Lung (tissue), 12 donors: ENCODE data around the gene TENM3. TPM values are rescaled to one million over a fixed set of nuclear protein-coding genes. Genes with fewer than 3 reads are reported as not detected.

ENCODE experiments used
- ATAC-seq: fragments of 200-7000 bp; cut with Tn5 transposase; one replicate; pipeline ENCODE4 v1.9.1; 2020; ENCODE audit warnings: moderate number of reproducible peaks; ENCODE audit not compliant: insufficient read depth, low FRiP score
- DNase-seq, 3 donors: peaks; one replicate each; pipeline ENCODE4 v3.0.0-alpha.2; 2013 to 2017
- H3K27ac ChIP-seq, 2 donors: one replicate each; pipeline ENCODE4 v1.5.1; 2013; ENCODE audit warnings: mild to moderate bottlenecking in 2 of 2, moderate library complexity in 2 of 2, control low read depth in 1 of 2, inconsistent platforms in 1 of 2, low read depth in 1 of 2, low read length in 1 of 2
- H3K27me3 ChIP-seq, 3 donors: one replicate each; pipeline ENCODE4 v1.5.1; 2013; ENCODE audit warnings: low read length in 2 of 3; ENCODE audit not compliant: control insufficient read depth in 3 of 3, insufficient read depth in 3 of 3
- H3K36me3 ChIP-seq, 4 donors: one replicate each; pipeline ENCODE4 v1.5.1; 2013; ENCODE audit warnings: low read length in 4 of 4, mild to moderate bottlenecking in 1 of 4, moderate library complexity in 1 of 4; ENCODE audit not compliant: control insufficient read depth in 4 of 4, insufficient read depth in 4 of 4
- H3K4me1 ChIP-seq, 5 donors: one replicate each; pipeline ENCODE4 v1.5.1; 2013; ENCODE audit warnings: low read length in 5 of 5, mild to moderate bottlenecking in 2 of 5, moderate library complexity in 1 of 5; ENCODE audit not compliant: control insufficient read depth in 5 of 5, insufficient read depth in 5 of 5
- H3K4me3 ChIP-seq: one replicate; pipeline ENCODE4 v1.5.1; 2013; ENCODE audit warnings: mild to moderate bottlenecking, control low read depth, moderate library complexity
- H3K9ac ChIP-seq, 2 donors: one replicate each; pipeline ENCODE4 v1.5.1; 2013; ENCODE audit warnings: low read length in 2 of 2, control low read depth in 1 of 2; ENCODE audit not compliant: insufficient read depth in 1 of 2
- H3K9me3 ChIP-seq, 4 donors: one replicate each; pipeline ENCODE4 v1.5.1; 2013; ENCODE audit warnings: low read length in 3 of 4, mild to moderate bottlenecking in 1 of 4, moderate library complexity in 1 of 4; ENCODE audit not compliant: control insufficient read depth in 4 of 4, insufficient read depth in 3 of 4
- WGBS, 2 donors: extraction: QIAGEN DNeasy Blood & Tissue Kit; methylation state at CpG; one replicate each; pipeline ENCODE4 v1.1.7; 2013; 5-methylcytosine and 5-hydroxymethylcytosine counted together
- polyA plus RNA-seq, 2 donors: library from polyadenylated mRNA; stranded (reverse); fragments of 200-250 nt; gene quantifications; one replicate each; pipeline ENCODE4 v1.2.1, GENCODE V29; 2013
- total RNA-seq, 2 donors: library from RNA; depleted of rRNA in 1 of 2; stranded (reverse); fragments of >200 nt in 1 of 2; gene quantifications; one replicate each; pipeline ENCODE4 v1.2.1, GENCODE V29; 2014 to 2021
- TF ChIP-seq, protein P1 (sequence below): IDR thresholded peaks from 2 replicates; pipeline ENCODE4 v1.5.1; 2012; ENCODE audit warnings: mild to moderate bottlenecking; ENCODE audit errors: control extremely low read depth, extremely low read depth
- donor health status: control.
- donor health status: control.
- donor health status: Bipolar disorder and iron deficiency.
- donor health status: healthy.
- donor health status: DM: yes; HTN: yes; CAD: no.

TENM3 gene
- total and polyA plus RNA-seq, 4 donors = 0.14 to 5.3 (median 2.2) TPM

DNA sequence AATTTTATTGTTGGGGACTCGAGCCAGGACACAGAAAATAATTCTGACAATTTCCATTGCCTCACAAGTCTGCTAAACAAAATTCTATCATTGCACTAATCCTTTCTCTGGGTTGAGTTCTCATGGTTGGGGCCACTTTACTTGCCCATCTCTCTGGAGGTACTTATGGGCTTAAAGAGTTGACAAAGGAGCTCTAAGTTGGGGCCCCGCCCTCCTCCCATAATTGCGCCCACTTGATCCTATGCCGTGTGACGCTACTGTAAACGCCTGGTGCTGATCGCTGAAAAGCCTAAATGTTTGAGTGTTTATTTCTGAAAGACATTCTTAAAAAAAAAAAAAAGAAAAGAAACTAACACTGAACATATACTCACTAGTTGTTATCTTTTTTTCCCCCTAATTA lies 103.0 kb downstream of the TENM3 start:
- peaks cover 0 to 29% (median 0%) of the 10 kb centered on the region in 3 donors for H3K27me3 ChIP-seq
- H3K36me3 ChIP-seq = no peaks in the 10 kb centered on the region
- DNase-seq = no peak
- WGBS, 2 donors = 55 to 81% methylated on average over 7 of the region's 7 CpGs
- H3K27ac ChIP-seq = no peak overlapping the region
- H3K4me3 ChIP-seq = no peak overlapping the region
- H3K9me3 ChIP-seq = no peaks in the 10 kb centered on the region
- TF ChIP-seq, protein P1, sequence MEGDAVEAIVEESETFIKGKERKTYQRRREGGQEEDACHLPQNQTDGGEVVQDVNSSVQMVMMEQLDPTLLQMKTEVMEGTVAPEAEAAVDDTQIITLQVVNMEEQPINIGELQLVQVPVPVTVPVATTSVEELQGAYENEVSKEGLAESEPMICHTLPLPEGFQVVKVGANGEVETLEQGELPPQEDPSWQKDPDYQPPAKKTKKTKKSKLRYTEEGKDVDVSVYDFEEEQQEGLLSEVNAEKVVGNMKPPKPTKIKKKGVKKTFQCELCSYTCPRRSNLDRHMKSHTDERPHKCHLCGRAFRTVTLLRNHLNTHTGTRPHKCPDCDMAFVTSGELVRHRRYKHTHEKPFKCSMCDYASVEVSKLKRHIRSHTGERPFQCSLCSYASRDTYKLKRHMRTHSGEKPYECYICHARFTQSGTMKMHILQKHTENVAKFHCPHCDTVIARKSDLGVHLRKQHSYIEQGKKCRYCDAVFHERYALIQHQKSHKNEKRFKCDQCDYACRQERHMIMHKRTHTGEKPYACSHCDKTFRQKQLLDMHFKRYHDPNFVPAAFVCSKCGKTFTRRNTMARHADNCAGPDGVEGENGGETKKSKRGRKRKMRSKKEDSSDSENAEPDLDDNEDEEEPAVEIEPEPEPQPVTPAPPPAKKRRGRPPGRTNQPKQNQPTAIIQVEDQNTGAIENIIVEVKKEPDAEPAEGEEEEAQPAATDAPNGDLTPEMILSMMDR = no peak
- peaks cover 0 to 13% (median 4%) of the 10 kb centered on the region in 5 donors for H3K4me1 ChIP-seq
- no peak for ATAC-seq
- no peak overlapping the region for H3K9ac ChIP-seq

DNA sequence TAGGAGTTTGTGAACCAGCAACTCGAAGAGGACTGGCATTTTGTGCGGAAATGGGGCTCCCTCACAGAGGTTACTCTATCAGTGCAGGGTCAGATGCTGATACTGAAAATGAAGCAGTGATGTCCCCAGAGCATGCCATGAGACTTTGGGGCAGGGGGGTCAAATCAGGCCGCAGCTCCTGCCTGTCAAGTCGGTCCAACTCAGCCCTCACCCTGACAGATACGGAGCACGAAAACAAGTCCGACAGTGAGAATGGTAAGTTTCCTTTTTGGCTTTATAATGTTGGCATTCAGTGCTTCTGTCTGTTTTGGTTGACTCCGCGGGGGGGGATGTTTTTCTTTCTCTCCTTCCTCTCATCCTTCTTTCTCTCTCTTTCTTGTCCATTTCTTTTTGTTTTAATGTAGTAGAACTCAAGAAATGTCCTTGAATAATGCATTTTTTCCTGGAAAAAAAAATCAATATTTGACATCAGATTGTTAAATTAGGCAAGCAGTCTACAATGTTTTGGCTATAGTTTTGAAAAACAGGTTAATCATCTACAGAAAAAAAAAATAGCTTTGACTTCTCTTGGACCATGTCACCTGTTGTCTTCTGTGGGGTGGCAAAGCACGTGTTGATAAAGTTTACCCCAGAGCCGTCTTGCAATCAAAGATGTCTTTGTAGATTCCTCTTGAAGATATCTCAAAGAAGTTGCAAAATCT lies 103.6 kb downstream of the TENM3 start:
- WGBS, 2 donors = 46 to 58% methylated on average over 11 of the region's 11 CpGs

DNA sequence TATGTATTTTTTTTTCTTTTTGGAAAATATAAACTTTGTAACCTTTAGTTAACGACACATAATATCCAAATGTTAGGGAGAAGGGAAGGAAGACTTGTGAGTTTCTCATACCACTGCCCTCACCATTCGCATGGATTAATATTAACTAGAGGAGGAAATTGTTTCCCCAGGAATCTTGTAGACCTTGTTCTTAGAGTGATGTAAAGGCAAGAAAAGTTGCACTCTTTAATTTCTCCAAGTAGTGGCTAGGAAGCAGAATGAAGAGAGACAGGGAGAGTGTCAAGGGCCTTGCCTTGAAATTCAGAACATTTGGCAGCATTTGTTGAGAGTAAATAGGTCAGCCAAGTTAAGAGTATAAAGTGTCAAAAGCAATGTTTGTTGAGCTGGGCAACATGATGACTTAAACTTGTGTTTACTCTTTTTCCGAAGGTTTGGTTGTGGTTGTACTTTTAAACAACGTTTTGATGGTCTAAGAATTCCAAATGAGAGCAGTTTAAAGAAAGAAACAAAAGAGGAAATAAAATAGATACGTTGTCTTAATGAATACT lies 105.7 kb downstream of the TENM3 start:
- H3K27me3 ChIP-seq = peaks cover 0 to 30% (median 0%) of the 10 kb centered on the region in 3 donors
- no peaks in the 10 kb centered on the region for H3K36me3 ChIP-seq
- H3K9me3 ChIP-seq = no peaks in the 10 kb centered on the region
- TF ChIP-seq, protein P1 = no peak
- no peak overlapping the region for H3K4me3 ChIP-seq
- WGBS, 2 donors = 47 to 66% methylated on average over 5 of the region's 5 CpGs
- peaks cover 0 to 13% (median 4%) of the 10 kb centered on the region in 5 donors for H3K4me1 ChIP-seq
- ATAC-seq (no peak), DNase-seq (peak in 2 of 3 donors; percentile 48 to 49)
- H3K27ac ChIP-seq = no peak overlapping the region
- H3K9ac ChIP-seq = peak overlapping the region in 1 of 2 donors; percentile 18

More for the DNA sequence above, 103.6 kb downstream of the TENM3 start:
- no peak overlapping the region for H3K4me3 ChIP-seq
- H3K27ac ChIP-seq = no peak overlapping the region
- peaks cover 0 to 13% (median 4%) of the 10 kb centered on the region in 5 donors for H3K4me1 ChIP-seq
- ATAC-seq = no peak
- no peaks in the 10 kb centered on the region for H3K9me3 ChIP-seq
- DNase-seq = no peak
- TF ChIP-seq, protein P1 = no peak
- H3K36me3 ChIP-seq = no peaks in the 10 kb centered on the region
- H3K9ac ChIP-seq = no peak overlapping the region
- peaks cover 0 to 29% (median 0%) of the 10 kb centered on the region in 3 donors for H3K27me3 ChIP-seq
